HG02870 (cell line): ENCODE data around the gene TTC28.

ENCODE experiments used
- ATAC-seq: cut with Tn5 transposase; IDR thresholded peaks from one replicate; pipeline ENCODE4 v1.9.1; 2021; ENCODE audit warnings: mild to moderate bottlenecking, moderate library complexity; ENCODE audit not compliant: unreplicated experiment

Gene TTC28

DNA sequence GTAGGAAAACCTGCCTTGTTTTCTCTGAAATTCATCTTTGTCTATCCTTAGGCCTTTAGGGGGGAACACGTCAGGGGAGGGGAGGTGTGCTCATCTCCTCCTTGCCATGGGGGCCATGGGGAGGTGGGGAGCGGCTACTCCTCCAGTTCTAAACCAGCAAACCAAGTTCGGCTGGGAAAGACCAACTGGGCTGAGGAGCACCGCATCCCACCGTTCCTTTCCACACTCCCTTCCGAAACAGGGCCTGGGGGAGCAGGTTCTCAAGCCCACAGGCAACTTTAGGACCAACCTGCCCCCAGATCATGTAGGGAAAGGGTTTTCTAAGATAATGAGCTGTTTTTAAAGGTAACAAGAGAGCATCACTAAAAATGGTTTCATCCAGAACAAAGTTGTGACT, 683.1 kb downstream of the TTC28 start:
- ATAC-seq, result no peak

DNA sequence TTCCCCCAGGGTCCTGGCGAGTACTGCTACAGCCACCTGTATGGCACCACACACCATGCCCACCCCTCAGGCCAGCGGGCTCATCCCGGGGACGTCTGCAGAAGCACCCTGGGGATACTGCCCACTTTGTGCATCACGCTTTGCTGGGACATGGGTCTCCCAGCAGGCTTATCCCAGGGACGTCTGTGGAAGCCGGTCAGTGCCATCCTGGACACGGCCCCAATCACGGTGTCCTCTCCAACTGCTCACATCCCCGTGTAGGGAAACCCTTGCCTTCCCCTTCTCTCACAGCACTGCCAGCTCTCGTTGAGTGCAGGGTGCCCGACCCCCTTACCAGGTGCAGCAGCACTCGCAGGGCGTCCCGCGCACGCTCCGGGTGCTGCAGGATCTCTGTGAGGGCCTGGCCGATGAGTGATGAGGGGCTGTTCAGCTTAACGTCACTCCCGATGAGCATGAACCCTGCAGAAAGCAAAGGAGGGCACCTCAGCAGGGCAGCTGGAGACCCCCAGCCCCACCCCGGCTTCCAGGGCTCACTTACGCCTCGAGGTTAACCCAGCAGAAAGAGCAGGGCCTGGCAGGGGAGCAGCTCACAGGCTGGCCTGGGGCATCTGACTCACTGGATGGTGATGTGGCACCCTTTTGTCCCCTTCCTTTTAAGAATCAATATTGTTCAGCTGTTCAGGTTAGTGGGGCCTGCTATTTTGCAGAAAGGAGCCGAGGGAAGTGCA, 683.7 kb downstream of the TTC28 start:
- no peak for ATAC-seq

DNA sequence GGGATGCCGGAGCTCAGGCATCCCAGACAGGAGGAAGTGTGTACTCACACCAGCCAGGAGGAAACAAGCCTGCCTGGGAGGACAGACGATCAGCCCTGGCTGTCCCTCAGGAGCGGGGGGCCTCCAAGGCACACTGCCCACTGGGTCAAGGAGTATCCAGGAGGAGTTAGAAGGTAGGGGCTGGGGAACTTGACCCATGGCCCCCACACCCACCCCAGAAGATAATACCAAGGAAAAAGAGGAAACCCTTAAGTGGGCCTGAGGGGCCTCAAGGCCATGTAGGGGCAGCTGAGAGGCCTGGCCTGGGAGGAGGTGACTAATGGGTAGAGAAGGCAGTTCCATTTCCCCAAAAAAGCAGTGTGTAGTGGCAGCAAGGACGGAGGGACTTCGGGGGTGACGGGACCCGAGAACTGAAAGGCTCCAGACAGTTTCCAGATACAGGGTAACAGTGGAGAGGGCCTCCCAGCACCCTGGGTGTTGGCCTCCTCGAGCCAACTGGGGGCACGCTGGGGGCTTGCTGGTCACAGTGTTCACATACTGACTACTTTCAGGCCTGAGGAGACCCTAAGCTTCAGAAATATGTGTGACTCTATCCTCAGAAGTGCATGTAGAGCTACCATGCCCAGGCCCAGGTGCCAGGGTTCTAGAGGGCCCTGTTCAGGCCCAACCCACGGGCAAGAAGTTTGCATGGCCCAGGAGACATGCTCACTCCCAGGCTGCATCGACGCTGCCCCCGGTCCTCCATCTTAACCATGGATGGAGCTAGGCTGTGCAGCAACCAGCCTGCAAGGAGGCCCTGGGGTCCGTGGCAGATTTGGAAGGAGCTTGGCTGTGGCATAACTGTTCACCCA, 684.9 kb downstream of the TTC28 start:
- ATAC-seq, result no peak

GRCh38 chr22:27993774-27994350, 685.8 kb downstream of the TTC28 start:
- no peak for ATAC-seq

DNA sequence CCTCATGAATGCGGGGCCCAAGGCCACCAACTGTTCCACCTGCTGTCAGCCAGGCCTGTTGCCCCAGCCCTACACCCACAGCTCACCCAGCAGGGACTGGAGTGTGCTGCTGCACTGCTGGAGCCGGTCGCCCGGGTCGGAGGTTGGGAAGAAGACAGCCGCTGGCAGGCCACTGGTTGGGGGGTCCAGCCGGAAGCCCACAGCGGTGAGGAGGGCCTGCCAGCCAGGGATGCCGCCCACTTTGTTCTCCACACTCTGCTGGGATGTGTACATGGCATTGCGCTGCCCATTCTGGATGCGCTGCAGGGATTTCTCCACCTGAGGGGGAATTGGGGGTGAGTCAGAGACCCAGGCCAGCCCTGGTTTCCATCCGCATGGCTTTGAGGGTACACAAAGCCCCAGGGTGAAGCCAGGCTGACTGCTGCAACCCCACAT, 686.4 kb downstream of the TTC28 start:
- no peak for ATAC-seq

GRCh38 chr22:27992294-27993165, 687.1 kb downstream of the TTC28 start:
- no peak for ATAC-seq

- ATAC-seq, result no peak
Measured at GRCh38 chr22:27991586-27992293, 687.9 kb downstream of the TTC28 start.

DNA sequence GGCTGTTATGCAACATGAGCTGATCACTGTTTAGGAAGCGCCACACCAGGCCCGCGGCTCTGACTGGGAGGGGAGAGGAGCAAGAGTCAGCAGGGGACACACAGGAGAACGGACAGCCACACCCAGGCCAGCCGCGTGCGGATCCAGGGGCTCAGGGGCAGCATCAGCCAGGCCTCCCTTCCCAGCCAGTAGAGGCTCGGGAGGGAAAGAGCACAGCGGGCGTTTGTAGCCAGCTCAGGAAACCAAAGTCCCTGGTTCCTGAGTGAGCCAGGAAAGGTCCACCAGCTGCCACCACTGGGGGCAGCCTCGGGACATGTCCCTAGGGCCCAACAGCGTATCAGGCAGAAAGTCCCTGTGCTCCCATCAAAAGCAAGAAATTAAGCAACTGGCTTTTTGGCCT, 688.8 kb downstream of the TTC28 start:
- ATAC-seq, result no peak

DNA sequence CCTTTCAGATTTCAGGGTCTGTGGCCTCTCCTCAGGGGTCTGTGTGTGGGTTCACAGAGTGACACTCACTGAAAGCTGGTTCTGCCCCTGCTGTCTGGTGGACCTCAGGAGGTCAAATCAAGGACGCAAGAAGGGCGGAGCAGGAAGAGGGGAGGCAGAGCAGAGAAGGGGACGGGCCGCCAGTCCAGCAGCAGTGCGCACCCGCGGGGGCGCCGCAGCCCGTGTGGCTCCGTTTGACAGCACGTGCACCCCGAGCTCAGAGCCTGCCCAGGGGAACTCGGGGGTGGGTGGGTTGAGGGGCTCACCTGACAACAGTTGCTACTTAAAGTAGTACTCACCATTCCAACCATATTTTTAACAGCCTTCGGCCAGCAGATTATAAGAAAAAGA, 689.2 kb downstream of the TTC28 start:
- ATAC-seq, result no peak

DNA sequence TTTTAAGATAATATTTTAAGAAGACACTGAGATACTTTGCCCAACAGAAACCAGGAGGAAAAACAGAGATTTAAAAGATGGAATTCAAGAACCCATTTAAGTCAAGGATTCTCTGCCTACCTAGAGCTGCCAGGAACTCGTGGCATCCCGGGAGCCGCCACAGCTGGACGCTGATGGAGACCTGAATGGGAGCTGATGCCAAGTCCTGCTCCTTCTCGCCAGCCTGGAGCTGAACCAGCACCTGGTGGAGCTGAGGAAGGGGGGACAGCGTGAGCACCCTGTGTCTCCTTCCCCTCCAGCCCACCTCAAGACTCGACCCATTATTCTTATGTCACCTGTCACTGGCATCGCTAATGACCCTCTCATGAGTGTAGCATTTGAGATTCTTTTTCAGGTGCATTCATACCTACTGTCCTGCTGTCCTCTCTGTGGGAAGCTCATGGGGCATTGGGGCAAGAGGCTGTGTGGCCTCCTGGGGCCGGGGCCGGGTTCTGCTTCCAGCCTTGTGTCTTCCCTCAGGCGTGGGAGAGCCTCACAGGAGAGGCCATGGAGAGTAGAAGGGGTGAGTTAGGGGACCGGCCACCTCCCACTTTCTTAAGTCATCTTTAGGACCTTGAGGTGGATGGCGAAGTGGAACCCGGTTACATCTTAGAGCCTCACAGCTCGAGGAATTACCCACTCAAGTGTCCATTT, 689.7 kb downstream of the TTC28 start:
- ATAC-seq, result no peak

GRCh38 chr22:27988704-27989103, 690.9 kb downstream of the TTC28 start:
- ATAC-seq, result no peak

- no peak for ATAC-seq
Measured at GRCh38 chr22:27987557-27987956, 692.1 kb downstream of the TTC28 start.

DNA sequence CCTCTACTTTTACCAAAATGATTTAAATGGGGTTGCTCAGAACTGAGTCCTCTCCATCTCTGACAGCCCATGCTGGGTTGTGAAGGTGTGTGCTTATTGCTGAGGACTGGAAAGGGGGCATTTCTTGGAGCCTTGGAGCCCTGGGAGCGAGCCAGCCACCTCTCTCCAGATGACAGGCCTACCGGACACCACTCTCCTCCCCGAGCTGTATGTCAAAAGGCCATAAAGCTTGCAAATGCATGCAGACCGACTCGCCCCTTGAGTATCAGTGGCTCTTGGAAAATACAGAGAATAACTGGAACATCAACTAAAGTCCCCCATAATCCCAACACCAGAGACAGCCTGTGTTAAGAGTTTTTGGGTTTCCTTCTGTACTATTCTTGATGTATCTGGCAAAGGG, 692.7 kb downstream of the TTC28 start:
- no peak for ATAC-seq

DNA sequence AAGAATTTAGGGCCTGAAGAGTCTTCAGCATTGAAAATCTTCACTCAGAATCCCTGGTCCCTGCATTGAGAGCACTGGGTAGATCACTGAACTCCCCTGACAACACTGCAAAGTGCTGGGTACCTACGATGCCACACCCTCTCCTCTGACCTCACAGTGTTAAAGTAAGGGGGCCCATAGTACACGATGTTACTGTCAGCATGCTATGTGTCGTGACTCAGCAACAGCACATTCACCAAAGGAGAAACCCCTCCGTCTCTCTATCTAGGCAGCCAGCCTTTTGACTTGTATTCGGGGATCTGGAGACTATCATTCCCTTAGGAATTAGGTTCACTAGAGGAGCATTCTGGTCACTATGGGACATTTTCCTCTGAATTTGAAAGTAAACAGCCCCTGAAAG, 693.2 kb downstream of the TTC28 start:
- no peak for ATAC-seq

GRCh38 chr22:27985323-27986275, 694.0 kb downstream of the TTC28 start:
- ATAC-seq, result no peak

- ATAC-seq, result no peak
Measured at GRCh38 chr22:27984723-27985122, 694.9 kb downstream of the TTC28 start.

DNA sequence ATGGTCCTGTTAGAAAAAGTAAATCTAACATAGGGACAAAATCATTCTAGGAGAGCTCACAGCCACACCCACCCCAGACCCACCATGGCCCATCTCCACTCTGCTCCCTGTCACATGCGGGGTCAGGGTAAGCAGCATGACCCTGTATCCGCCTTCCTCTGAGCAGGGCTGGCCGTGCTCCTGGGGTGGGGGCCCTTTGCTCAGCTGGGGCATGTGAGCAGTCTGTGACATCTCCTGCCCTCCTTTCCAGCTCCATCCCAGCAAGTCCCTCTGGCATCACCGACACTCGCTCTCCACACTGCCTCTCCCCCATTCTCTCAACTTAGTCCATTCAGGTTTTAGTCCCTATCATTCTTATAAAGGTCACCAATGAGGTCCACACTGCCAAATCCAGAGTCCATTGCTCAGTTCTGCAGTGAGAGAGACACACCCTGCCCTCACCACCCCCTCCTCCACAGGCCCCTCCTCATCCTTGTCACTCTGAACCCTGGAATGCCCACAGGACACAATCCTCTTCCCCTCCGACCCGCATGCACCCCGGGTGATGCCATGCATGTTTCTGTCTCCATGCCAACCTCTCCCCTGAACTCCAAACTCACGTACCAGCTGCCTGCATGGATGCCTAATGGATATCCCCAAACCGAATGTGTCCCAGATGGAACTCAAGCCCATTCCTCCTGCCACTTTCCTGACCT, 695.5 kb downstream of the TTC28 start:
- no peak for ATAC-seq

GRCh38 chr22:27983361-27983791, 696.3 kb downstream of the TTC28 start:
- no peak for ATAC-seq
